DND-41 (cell line): ENCODE results near the gene FBN3.

Source experiments
- ATAC-seq: fragments of 200-7000 bp; cut with Tn5 transposase; 3 replicates; pipeline ENCODE4 v1.9.1; 2021; ENCODE audit warnings: low read depth; ENCODE audit not compliant: insufficient read depth
- DNase-seq: peaks from one replicate; pipeline ENCODE4 v3.0.0-alpha.2; 2020
- H2AFZ ChIP-seq: 2 replicates; pipeline ENCODE4 v1.6.0; 2012; ENCODE audit warnings: low read depth, low read length
- H3K27ac ChIP-seq: 2 replicates; pipeline ENCODE4 v1.5.1; 2012; ENCODE audit warnings: low read length, inconsistent platforms
- H3K27me3 ChIP-seq: fragments of 200-600 bp; sonication (generic); 2 replicates; pipeline ENCODE4 v1.6.0; 2012; ENCODE audit warnings: low read length, mild to moderate bottlenecking, inconsistent platforms; ENCODE audit not compliant: insufficient read depth, poor library complexity
- H3K36me3 ChIP-seq: 2 replicates; pipeline ENCODE4 v1.5.1; 2012; ENCODE audit warnings: low read length, inconsistent platforms; ENCODE audit not compliant: insufficient read depth
- H3K4me1 ChIP-seq: 2 replicates; pipeline ENCODE4 v1.5.1; 2012; ENCODE audit warnings: mild to moderate bottlenecking, low read length; ENCODE audit not compliant: insufficient read depth
- H3K4me2 ChIP-seq: 2 replicates; pipeline ENCODE4 v1.6.0; 2012; ENCODE audit warnings: mild to moderate bottlenecking, moderate library complexity, low read length, inconsistent platforms; ENCODE audit not compliant: insufficient read depth
- H3K4me3 ChIP-seq, 2 experiments: fragments of 200-600 bp in 1 of 2; shearing (Covaris generic) in 1 of 2; 2 replicates each; pipeline ENCODE4 v1.5.1; 2012 to 2016; ENCODE audit warnings: inconsistent platforms in 2 of 2, low read length in 2 of 2, mild to moderate bottlenecking in 2 of 2, low read depth in 1 of 2, moderate library complexity in 1 of 2
- H3K79me2 ChIP-seq: 2 replicates; pipeline ENCODE4 v1.6.0; 2012; ENCODE audit warnings: low read length, inconsistent platforms; ENCODE audit not compliant: insufficient read depth
- H3K9ac ChIP-seq: 2 replicates; pipeline ENCODE4 v1.6.0; 2012; ENCODE audit warnings: low read depth, mild to moderate bottlenecking, inconsistent platforms, low read length, moderate library complexity
- H3K9me3 ChIP-seq: 2 replicates; pipeline ENCODE4 v1.5.1; 2012; ENCODE audit warnings: low read length, moderate library complexity, mild to moderate bottlenecking, inconsistent platforms; ENCODE audit not compliant: insufficient read depth, severe bottlenecking
- H4K20me1 ChIP-seq: 2 replicates; pipeline ENCODE4 v1.6.0; 2012; ENCODE audit warnings: low read length; ENCODE audit not compliant: insufficient read depth
- CTCF ChIP-seq: IDR thresholded peaks from 2 replicates; pipeline ENCODE4 v1.5.1; 2012; ENCODE audit warnings: borderline replicate concordance, low read length, moderate library complexity, mild to moderate bottlenecking; ENCODE audit not compliant: poor library complexity, severe bottlenecking; ENCODE audit errors: extremely low read depth
- EZH2 ChIP-seq: IDR thresholded peaks from 3 replicates; pipeline ENCODE4 v1.6.1; 2012; ENCODE audit warnings: borderline replicate concordance, low read depth, mild to moderate bottlenecking, moderate library complexity, low read length, inconsistent platforms; ENCODE audit not compliant: severe bottlenecking

FBN3 gene

GRCh38 chr19:8050274-8051096, 98.9 kb downstream of the FBN3 start:
- no peaks in the 10 kb centered on the region for H3K36me3 ChIP-seq
- DNase-seq (peak; percentile 30), ATAC-seq (peak; percentile 29; the same call in 1 of the 3 replicates)
- TF ChIP-seq CTCF (no peak), EZH2 (no peak)
- no peaks in the 10 kb centered on the region for H4K20me1 ChIP-seq
- H2AFZ ChIP-seq = no peak overlapping the region
- H3K27me3 ChIP-seq = no peaks in the 10 kb centered on the region
- no peaks in the 10 kb centered on the region for H3K79me2 ChIP-seq
- no peak overlapping the region for H3K27ac ChIP-seq
- H3K9me3 ChIP-seq = no peaks in the 10 kb centered on the region
- peaks cover 7% of the 10 kb centered on the region for H3K4me1 ChIP-seq
- no peak overlapping the region for H3K4me2 ChIP-seq
- no peak overlapping the region for H3K4me3 ChIP-seq
- no peak overlapping the region for H3K9ac ChIP-seq

GRCh38 chr19:8046569-8047165, 102.7 kb downstream of the FBN3 start:
- no peaks in the 10 kb centered on the region for H3K79me2 ChIP-seq
- no peaks in the 10 kb centered on the region for H3K36me3 ChIP-seq
- no peak overlapping the region for H3K27ac ChIP-seq
- H4K20me1 ChIP-seq = no peaks in the 10 kb centered on the region
- DNase-seq (peak; percentile 28), ATAC-seq (no peak)
- no peaks in the 10 kb centered on the region for H3K9me3 ChIP-seq
- H3K27me3 ChIP-seq = no peaks in the 10 kb centered on the region
- no peak overlapping the region for H3K9ac ChIP-seq
- H3K4me1 ChIP-seq = no peaks in the 10 kb centered on the region; the same call in 1 of the 2 replicates
- no peak overlapping the region for H3K4me2 ChIP-seq
- H3K4me3 ChIP-seq = no peak overlapping the region
- no peak overlapping the region for H2AFZ ChIP-seq
- TF ChIP-seq EZH2 (no peak), CTCF (no peak)

- no peaks in the 10 kb centered on the region for H3K79me2 ChIP-seq
- no peaks in the 10 kb centered on the region for H3K9me3 ChIP-seq
- H3K4me3 ChIP-seq = no peak overlapping the region
- H3K27ac ChIP-seq = no peak overlapping the region
- DNase-seq (no peak), ATAC-seq (no peak)
- H3K4me1 ChIP-seq = no peaks in the 10 kb centered on the region
- TF ChIP-seq CTCF = no peak
- TF ChIP-seq EZH2 = no peak
- no peak overlapping the region for H3K9ac ChIP-seq
- H2AFZ ChIP-seq = no peak overlapping the region
- no peaks in the 10 kb centered on the region for H4K20me1 ChIP-seq
- no peaks in the 10 kb centered on the region for H3K27me3 ChIP-seq
- H3K36me3 ChIP-seq = no peaks in the 10 kb centered on the region
- H3K4me2 ChIP-seq = no peak overlapping the region
Observed at GRCh38 chr19:8045872-8046568, 103.4 kb downstream of the FBN3 start.
